ENCODE results near the gene BEGAIN.

DNA sequence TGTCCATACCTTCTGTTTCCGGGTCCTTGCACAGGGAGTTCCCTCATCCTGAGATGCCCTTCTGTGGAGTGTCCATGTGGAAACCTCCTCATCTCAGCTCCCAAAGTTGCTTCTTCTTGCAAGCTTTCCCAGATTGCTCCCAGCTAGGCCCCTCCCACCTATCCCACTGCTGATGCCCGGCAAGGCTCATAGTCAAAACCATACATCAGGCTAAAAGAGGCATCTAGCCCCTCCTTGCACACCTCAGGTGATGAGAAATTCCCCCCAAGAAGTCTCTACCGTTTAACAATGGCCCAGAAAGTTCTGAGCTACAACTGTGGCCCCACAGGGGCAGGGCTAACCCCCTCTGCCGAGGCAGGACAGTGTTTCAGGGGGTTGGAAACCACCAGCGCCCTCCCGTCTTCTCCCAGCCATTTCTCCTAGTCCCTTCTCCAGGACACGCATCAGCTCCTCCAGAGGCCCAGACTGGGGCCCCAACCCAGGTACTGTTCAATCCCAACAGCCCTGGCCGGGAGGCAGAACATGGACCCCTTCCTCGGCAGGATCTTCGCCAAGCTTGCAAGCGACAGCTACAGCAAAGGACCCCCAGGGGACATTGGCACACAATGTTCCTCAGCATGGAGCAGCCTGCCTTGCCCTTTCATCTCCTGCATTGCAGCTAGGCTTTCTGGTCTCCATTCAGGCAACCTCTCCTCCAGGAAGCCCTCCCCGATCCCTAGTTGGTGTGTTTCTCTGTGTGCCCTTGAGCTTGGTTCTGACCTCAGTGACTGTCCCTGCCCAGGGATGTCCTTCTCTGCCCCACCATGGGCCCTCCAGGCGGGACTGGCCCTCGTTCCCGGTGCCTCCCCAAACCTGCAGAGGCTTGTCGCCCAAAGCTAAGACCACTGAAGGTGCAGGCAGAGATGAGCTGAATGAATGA lies 4.5 kb upstream of the BEGAIN start:
- TF ChIP-seq, protein P1, sequence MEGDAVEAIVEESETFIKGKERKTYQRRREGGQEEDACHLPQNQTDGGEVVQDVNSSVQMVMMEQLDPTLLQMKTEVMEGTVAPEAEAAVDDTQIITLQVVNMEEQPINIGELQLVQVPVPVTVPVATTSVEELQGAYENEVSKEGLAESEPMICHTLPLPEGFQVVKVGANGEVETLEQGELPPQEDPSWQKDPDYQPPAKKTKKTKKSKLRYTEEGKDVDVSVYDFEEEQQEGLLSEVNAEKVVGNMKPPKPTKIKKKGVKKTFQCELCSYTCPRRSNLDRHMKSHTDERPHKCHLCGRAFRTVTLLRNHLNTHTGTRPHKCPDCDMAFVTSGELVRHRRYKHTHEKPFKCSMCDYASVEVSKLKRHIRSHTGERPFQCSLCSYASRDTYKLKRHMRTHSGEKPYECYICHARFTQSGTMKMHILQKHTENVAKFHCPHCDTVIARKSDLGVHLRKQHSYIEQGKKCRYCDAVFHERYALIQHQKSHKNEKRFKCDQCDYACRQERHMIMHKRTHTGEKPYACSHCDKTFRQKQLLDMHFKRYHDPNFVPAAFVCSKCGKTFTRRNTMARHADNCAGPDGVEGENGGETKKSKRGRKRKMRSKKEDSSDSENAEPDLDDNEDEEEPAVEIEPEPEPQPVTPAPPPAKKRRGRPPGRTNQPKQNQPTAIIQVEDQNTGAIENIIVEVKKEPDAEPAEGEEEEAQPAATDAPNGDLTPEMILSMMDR (conservative IDR thresholded peaks at IDR 0.05; ENCODE audit: low read length) = no peak
- no peak for TF ChIP-seq EZH2phosphoT487 (IDR thresholded peaks at IDR 0.05; ENCODE audit: borderline replicate concordance, low read depth, low read length)
